Measurements from ENCODE around the gene WDR18.

Gene WDR18

GRCh38 chr19:960601-960938 is 23.6 kb upstream of the WDR18 start:
- H3K4me3 ChIP-seq (replicated peaks in 1 of 2; ENCODE audit: low read depth in 2 of 2, low read length in 2 of 2): no peak overlapping the region
- no peak for DNase-seq (ENCODE audit: low read depth in 2 of 2)
- no peak for TF ChIP-seq CTCF (IDR thresholded peaks at IDR 0.05; ENCODE audit: low read depth, low read length)

GRCh38 chr19:961866-962620 is 22.1 kb upstream of the WDR18 start:
- H3K4me3 ChIP-seq (replicated peaks in 1 of 2; ENCODE audit: low read depth in 2 of 2, low read length in 2 of 2): no peak overlapping the region
- TF ChIP-seq CTCF (IDR thresholded peaks at IDR 0.05; ENCODE audit: low read depth, low read length): no peak
- DNase-seq (ENCODE audit: low read depth in 2 of 2): peak in 1 of 2 donors; percentile 25

GRCh38 chr19:962683-963400 is 21.3 kb upstream of the WDR18 start:
- no peak overlapping the region for H3K4me3 ChIP-seq (replicated peaks in 1 of 2; ENCODE audit: low read depth in 2 of 2, low read length in 2 of 2)
- no peak for TF ChIP-seq CTCF (IDR thresholded peaks at IDR 0.05; ENCODE audit: low read depth, low read length)
- no peak for DNase-seq (ENCODE audit: low read depth in 2 of 2)

GRCh38 chr19:963486-963951 is 20.6 kb upstream of the WDR18 start:
- TF ChIP-seq CTCF (IDR thresholded peaks at IDR 0.05; ENCODE audit: low read depth, low read length): no peak
- no peak for DNase-seq (ENCODE audit: low read depth in 2 of 2)
- H3K4me3 ChIP-seq (replicated peaks in 1 of 2; ENCODE audit: low read depth in 2 of 2, low read length in 2 of 2): no peak overlapping the region

- TF ChIP-seq CTCF (IDR thresholded peaks at IDR 0.05; ENCODE audit: low read depth, low read length): no peak
- H3K4me3 ChIP-seq (replicated peaks in 1 of 2; ENCODE audit: low read depth in 2 of 2, low read length in 2 of 2): no peak overlapping the region
Observed at GRCh38 chr19:964116-964520, 20.0 kb upstream of the WDR18 start.

GRCh38 chr19:964761-965694 is 19.1 kb upstream of the WDR18 start:
- no peak for TF ChIP-seq CTCF (IDR thresholded peaks at IDR 0.05; ENCODE audit: low read depth, low read length)
- no peak overlapping the region for H3K4me3 ChIP-seq (replicated peaks in 1 of 2; ENCODE audit: low read depth in 2 of 2, low read length in 2 of 2)
- peak in 1 of 2 donors; percentile 44 for DNase-seq (ENCODE audit: low read depth in 2 of 2)

More at GRCh38 chr19:964116-964520, 20.0 kb upstream of the WDR18 start:
- no peak for DNase-seq (ENCODE audit: low read depth in 2 of 2)

Measured in cardiac fibroblast (primary cell).